ENCODE measurements around the gene PPP1R12A. TPM values are rescaled to one million over a fixed set of nuclear protein-coding genes. Genes with fewer than 3 reads are reported as not detected.
"Not testable (repeated sequence)": the region's sequence is repeated elsewhere in the genome, so short reads cannot be mapped to it uniquely, and the experiment has no call there.

The PPP1R12A gene
- total RNA-seq, 1 experiment from 2014 or later, result 84.9 TPM

DNA sequence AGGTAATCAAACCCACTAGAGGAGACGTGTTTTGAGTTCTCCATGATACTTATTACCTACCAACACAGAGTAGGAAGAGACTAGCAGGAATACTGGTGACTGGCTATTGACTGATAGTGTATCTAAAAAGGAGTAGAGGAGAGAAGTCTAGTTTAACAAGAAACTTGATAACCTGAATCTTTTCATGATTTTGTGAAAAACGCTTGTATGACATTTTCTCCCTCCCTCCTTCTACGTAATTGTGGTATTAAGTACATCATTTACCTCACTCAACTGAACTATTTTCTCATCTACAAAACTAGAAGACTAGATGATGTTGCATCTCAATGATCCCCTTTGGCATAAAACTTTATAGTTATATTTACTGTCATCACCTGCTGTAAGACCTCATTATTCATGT is 107.4 kb downstream of the PPP1R12A start:
- Histone ChIP-seq H3K4me2 (ENCODE audit: low read depth, low read length, poor library complexity, severe bottlenecking) (no peak overlapping the region), H3K36me3 (ENCODE audit: insufficient read depth, low read length) (peaks cover 41% of the 10 kb centered on the region; the same call in 1 of the 2 replicates), H3K9ac (ENCODE audit: low read length) (no peak overlapping the region), H4K20me1 (ENCODE audit: insufficient read depth, low read depth, low read length) (no peaks in the 10 kb centered on the region), H3K9me3 (ENCODE audit: low read length) (no peaks in the 10 kb centered on the region), H3K27ac (ENCODE audit: low read length) (no peak overlapping the region), H3K27me3 (ENCODE audit: low read length) (no peaks in the 10 kb centered on the region), H3K79me2 (ENCODE audit: low read length) (peaks cover 90% of the 10 kb centered on the region), H3K4me3 (ENCODE audit: low read length) (no peak overlapping the region), H3K9me2 (replicated peaks; ENCODE audit: insufficient read depth, low read length) (no peaks in the 10 kb centered on the region), H3K4me1 (ENCODE audit: low read length) (peaks cover 29% of the 10 kb centered on the region), H2AFZ (ENCODE audit: low read length) (no peak overlapping the region)
- no peak for DNase-seq

DNA sequence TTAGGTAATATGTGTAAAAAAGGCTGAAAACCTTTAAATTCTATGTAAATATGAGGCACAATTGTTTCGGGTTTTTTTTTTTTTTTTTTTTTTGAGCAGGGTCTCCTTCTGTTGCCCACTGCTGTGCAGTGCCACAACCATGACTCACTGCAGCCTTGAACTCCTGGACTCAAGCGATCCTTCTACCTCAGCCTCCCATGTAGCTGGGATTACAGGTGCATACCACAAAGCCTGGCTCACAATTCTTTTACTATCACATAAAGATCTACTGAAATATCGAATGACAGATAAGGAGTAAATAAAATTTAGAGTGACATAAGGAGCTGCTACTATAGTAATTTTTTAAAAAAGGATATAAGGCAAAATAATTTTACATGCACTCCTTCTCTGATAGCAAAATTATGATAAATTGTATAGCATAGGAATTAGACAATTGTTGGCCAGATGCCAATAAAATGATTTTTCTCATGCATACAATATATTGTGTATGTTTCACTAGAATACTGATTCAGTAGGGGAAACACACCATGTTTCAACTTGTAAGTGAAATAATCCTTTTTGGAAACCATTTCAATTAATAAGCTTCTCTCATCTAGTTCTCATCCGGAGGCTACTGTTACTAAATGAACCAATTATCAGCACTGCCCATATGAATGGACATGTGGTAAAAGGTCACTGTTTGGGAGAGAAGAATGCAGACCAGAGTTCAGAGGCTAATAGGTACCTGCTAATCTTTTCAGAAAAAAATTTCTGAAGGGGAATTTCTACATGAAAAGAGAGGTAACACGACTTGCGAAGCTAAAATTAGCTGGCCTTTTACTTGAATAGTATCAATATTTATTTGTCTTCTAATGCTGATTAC is 108.4 kb downstream of the PPP1R12A start:
- H3K4me2 ChIP-seq (ENCODE audit: low read depth, low read length, poor library complexity, severe bottlenecking), result no peak overlapping the region
- H3K4me1 ChIP-seq (ENCODE audit: low read length), result peaks cover 29% of the 10 kb centered on the region
- H3K9me3 ChIP-seq (ENCODE audit: low read length), result no peaks in the 10 kb centered on the region
- H3K4me3 ChIP-seq (ENCODE audit: low read length), result no peak overlapping the region
- DNase-seq, result no peak
- no peaks in the 10 kb centered on the region for H3K9me2 ChIP-seq (replicated peaks; ENCODE audit: insufficient read depth, low read length)
- H3K36me3 ChIP-seq (ENCODE audit: insufficient read depth, low read length), result peaks cover 34% of the 10 kb centered on the region; the same call in 1 of the 2 replicates
- H3K27me3 ChIP-seq (ENCODE audit: low read length), result no peaks in the 10 kb centered on the region
- H4K20me1 ChIP-seq (ENCODE audit: insufficient read depth, low read depth, low read length), result no peaks in the 10 kb centered on the region
- no peak overlapping the region for H3K9ac ChIP-seq (ENCODE audit: low read length)
- peaks cover 91% of the 10 kb centered on the region for H3K79me2 ChIP-seq (ENCODE audit: low read length)
- no peak overlapping the region for H2AFZ ChIP-seq (ENCODE audit: low read length)
- no peak overlapping the region for H3K27ac ChIP-seq (ENCODE audit: low read length)

DNA sequence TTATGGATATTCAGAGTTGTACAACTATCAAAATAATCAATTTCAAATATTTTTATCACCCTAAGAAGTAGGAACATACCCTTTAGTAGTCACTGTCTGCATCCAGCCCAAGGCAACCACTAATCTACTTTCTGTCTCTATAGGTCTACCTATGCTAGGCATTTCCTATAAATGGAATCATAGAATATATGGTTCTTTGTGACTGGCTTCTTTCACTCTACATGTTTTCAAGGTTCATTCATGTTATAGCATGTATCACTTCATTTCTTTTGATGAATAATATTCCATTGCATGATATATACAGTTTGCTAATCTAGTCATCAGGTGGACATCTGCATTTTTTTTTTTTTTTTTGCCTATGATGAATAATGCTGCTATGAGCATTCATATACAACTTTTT is 112.4 kb downstream of the PPP1R12A start:
- Histone ChIP-seq H3K4me1 (ENCODE audit: low read length) (peaks cover 29% of the 10 kb centered on the region), H3K36me3 (ENCODE audit: insufficient read depth, low read length) (peaks cover 39% of the 10 kb centered on the region), H3K9me3 (ENCODE audit: low read length) (no peaks in the 10 kb centered on the region), H3K27ac (ENCODE audit: low read length) (no peak overlapping the region), H2AFZ (ENCODE audit: low read length) (no peak overlapping the region), H3K27me3 (ENCODE audit: low read length) (no peaks in the 10 kb centered on the region), H3K4me3 (ENCODE audit: low read length) (no peak overlapping the region), H3K9me2 (replicated peaks; ENCODE audit: insufficient read depth, low read length) (no peaks in the 10 kb centered on the region), H4K20me1 (ENCODE audit: insufficient read depth, low read depth, low read length) (no peaks in the 10 kb centered on the region), H3K79me2 (ENCODE audit: low read length) (peaks cover 79% of the 10 kb centered on the region), H3K9ac (ENCODE audit: low read length) (no peak overlapping the region), H3K4me2 (ENCODE audit: low read depth, low read length, poor library complexity, severe bottlenecking) (no peak overlapping the region)
- DNase-seq, result no peak

DNA sequence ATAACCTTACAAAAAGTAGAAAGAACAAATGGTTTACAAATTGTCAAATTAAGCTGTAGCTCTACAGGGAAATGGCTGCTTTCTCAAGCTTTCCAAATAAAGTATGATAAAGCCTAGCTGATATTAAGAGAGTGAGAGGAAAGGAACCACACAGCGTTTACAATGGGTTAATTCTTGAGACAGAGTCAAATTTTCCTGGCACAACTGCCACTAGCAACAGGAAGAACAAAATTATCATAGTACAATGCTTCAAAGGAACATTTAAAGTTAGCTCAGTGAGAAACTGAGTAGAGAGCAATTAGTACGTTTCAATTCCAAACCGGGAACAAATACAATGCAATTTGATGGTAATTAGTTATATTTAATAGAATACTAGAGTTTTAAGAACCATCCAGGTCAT is 116.0 kb downstream of the PPP1R12A start:
- H3K9ac ChIP-seq (ENCODE audit: low read length), result no peak overlapping the region
- no peak overlapping the region for H2AFZ ChIP-seq (ENCODE audit: low read length)
- H3K27ac ChIP-seq (ENCODE audit: low read length), result no peak overlapping the region
- H3K4me3 ChIP-seq (ENCODE audit: low read length), result no peak overlapping the region
- H3K4me2 ChIP-seq (ENCODE audit: low read depth, low read length, poor library complexity, severe bottlenecking), result no peak overlapping the region
- H3K27me3 ChIP-seq (ENCODE audit: low read length), result no peaks in the 10 kb centered on the region
- H3K36me3 ChIP-seq (ENCODE audit: insufficient read depth, low read length), result peaks cover 53% of the 10 kb centered on the region
- H3K9me2 ChIP-seq (replicated peaks; ENCODE audit: insufficient read depth, low read length), result no peaks in the 10 kb centered on the region
- H3K79me2 ChIP-seq (ENCODE audit: low read length), result peaks cover 72% of the 10 kb centered on the region
- peaks cover 6% of the 10 kb centered on the region for H3K4me1 ChIP-seq (ENCODE audit: low read length)
- H4K20me1 ChIP-seq (ENCODE audit: insufficient read depth, low read depth, low read length), result no peaks in the 10 kb centered on the region
- no peak for DNase-seq
- H3K9me3 ChIP-seq (ENCODE audit: low read length), result no peaks in the 10 kb centered on the region

DNA sequence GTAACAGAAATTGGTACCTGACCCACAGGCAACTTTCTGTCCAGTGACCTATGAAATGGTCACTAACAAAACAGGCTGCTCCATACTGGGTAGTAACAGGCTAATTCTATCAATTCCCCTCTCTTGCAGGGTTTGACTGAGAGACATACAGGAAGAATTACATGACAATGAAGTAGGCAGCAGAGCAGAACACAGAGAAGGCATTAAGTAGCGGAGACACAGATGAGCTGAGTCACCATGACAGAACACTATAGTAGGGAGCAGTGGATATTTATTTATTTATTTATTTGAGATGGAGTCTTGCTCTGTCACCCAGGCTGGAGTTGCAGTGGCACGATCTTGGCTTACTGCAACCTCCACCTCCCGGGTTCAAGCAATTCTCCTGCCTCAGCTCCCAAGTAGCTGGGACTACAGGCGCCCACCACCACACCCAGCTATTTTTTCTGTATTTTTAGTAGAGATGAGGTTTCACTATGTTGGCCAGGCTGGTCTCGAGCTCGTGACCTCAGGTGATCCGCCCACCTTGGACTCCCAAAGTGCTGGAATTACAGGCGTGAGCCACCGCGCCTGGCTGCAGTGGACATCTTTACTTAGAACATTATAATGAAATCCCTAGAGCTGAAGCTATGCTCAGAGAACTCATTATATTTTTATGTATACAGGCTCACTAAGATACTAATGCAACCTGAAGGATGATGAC is 150.4 kb downstream of the PPP1R12A start:
- not testable (repeated sequence) for H3K27ac ChIP-seq (ENCODE audit: low read length); H3K9me3 ChIP-seq (ENCODE audit: low read length); H3K9me2 ChIP-seq (replicated peaks; ENCODE audit: insufficient read depth, low read length); H3K27me3 ChIP-seq (ENCODE audit: low read length); H3K4me2 ChIP-seq (ENCODE audit: low read depth, low read length, poor library complexity, severe bottlenecking); H3K79me2 ChIP-seq (ENCODE audit: low read length); H3K4me1 ChIP-seq (ENCODE audit: low read length); H2AFZ ChIP-seq (ENCODE audit: low read length); DNase-seq; H3K9ac ChIP-seq (ENCODE audit: low read length); H3K4me3 ChIP-seq (ENCODE audit: low read length); H4K20me1 ChIP-seq (ENCODE audit: insufficient read depth, low read depth, low read length)
- peaks cover 28% of the 10 kb centered on the region; the same call in 1 of the 2 replicates for H3K36me3 ChIP-seq (ENCODE audit: insufficient read depth, low read length)

DNA sequence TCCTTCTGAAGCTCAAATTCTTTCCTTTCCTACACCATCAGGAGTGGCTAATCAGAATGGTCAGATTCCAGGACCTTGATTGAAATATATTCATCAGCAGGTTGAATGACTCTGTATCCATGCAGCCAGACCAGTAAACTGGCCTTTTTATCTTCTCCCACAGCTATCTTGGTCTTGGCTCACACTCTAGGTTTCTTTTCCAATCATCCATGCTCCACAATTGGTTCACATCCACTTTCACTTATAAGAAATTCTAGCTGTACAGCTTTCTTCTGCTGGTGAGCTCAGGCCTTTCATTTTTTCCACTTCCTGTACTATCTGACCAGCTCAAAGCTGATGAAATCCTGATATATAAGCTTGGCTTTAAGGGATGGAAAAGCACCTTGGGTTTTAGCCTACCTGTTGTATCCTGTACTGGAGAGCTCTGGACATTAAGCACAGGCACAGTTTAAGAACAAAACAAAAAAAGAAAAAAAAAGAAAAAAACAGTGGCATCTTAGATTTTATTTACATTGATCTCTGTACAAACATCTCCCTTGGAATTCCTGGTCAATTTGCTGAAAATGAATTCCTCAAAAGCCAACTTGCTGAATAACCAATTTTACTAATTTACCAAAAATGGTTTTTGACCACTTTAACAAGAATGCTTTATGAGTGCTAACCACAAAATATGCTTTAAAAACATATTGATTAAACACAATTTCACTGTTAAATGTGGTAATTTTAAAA is 152.6 kb downstream of the PPP1R12A start:
- H3K36me3 ChIP-seq (ENCODE audit: insufficient read depth, low read length), result peaks cover 30% of the 10 kb centered on the region; the same call in 1 of the 2 replicates

DNA sequence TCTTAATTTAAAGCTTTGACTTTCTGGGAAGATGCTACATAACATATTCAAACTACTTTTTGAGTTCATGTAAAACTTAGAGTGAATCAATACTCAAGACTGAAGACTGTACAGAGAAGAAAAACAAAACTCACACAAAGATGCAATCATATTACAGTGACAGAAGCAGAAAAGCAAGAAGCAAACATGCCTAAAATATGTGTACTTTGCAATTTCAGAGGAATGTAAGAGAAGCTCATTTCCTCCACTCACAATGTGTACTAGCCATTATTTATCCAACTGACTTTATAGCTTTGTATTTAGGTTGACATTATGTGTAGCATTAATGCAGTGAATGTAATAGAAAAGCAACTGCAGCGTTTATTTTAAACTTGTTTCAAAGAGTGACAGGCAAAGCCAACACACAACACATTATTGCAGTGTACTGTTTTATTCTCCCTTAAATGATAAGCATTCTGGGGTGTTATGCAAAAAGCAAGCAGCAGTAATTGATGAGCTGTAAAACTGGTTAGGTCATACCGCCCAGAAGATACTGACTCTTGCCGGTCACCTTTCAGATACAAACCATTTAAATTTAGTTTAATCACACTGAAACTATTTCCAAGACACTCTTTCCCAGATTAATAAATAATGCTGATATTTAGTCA is 156.0 kb downstream of the PPP1R12A start:
- Histone ChIP-seq H3K4me1 (ENCODE audit: low read length) (no peaks in the 10 kb centered on the region), H3K9ac (ENCODE audit: low read length) (no peak overlapping the region), H4K20me1 (ENCODE audit: insufficient read depth, low read depth, low read length) (no peaks in the 10 kb centered on the region), H3K9me3 (ENCODE audit: low read length) (no peaks in the 10 kb centered on the region), H3K9me2 (replicated peaks; ENCODE audit: insufficient read depth, low read length) (no peaks in the 10 kb centered on the region), H3K27me3 (ENCODE audit: low read length) (no peaks in the 10 kb centered on the region), H3K27ac (ENCODE audit: low read length) (no peak overlapping the region), H3K4me3 (ENCODE audit: low read length) (no peak overlapping the region), H2AFZ (ENCODE audit: low read length) (no peak overlapping the region), H3K36me3 (ENCODE audit: insufficient read depth, low read length) (peaks cover 21% of the 10 kb centered on the region; the same call in 1 of the 2 replicates), H3K79me2 (ENCODE audit: low read length) (no peaks in the 10 kb centered on the region), H3K4me2 (ENCODE audit: low read depth, low read length, poor library complexity, severe bottlenecking) (no peak overlapping the region)
- DNase-seq, result no peak

More for the DNA sequence above, 152.6 kb downstream of the PPP1R12A start:
- no peak overlapping the region for H3K4me2 ChIP-seq (ENCODE audit: low read depth, low read length, poor library complexity, severe bottlenecking)
- DNase-seq, result no peak
- no peak overlapping the region for H3K27ac ChIP-seq (ENCODE audit: low read length)
- no peaks in the 10 kb centered on the region; the same call in 1 of the 2 replicates for H3K79me2 ChIP-seq (ENCODE audit: low read length)
- no peak overlapping the region for H3K9ac ChIP-seq (ENCODE audit: low read length)
- H3K9me3 ChIP-seq (ENCODE audit: low read length), result no peaks in the 10 kb centered on the region
- H4K20me1 ChIP-seq (ENCODE audit: insufficient read depth, low read depth, low read length), result no peaks in the 10 kb centered on the region
- no peak overlapping the region for H3K4me3 ChIP-seq (ENCODE audit: low read length)
- no peaks in the 10 kb centered on the region for H3K4me1 ChIP-seq (ENCODE audit: low read length)
- H3K27me3 ChIP-seq (ENCODE audit: low read length), result no peaks in the 10 kb centered on the region
- H2AFZ ChIP-seq (ENCODE audit: low read length), result no peak overlapping the region
- no peaks in the 10 kb centered on the region for H3K9me2 ChIP-seq (replicated peaks; ENCODE audit: insufficient read depth, low read length)

Measured in Karpas-422 (cell line).